CD14-positive monocyte (primary cell): Measurements from ENCODE around the gene LCE1F. TPM values are rescaled to one million over a fixed set of nuclear protein-coding genes. Genes with fewer than 3 reads are reported as not detected.

Experiments used
- DNase-seq, 3 donors: peaks; one replicate each; pipeline ENCODE4 v3.0.0-alpha.2; 2011 to 2022
- H2AFZ ChIP-seq: 2 replicates; pipeline ENCODE4 v1.6.0; 2012; ENCODE audit warnings: mild to moderate bottlenecking, low read depth, low read length, inconsistent platforms; ENCODE audit not compliant: insufficient read depth, poor library complexity, severe bottlenecking
- H3K27ac ChIP-seq, 2 donors: 1 replicate in 1 of 2; 2 replicates in 1 of 2; pipeline ENCODE4 v1.5.1; 2012 to 2013; ENCODE audit warnings: low read length in 2 of 2, control low read depth in 1 of 2, inconsistent platforms in 1 of 2, low read depth in 1 of 2, mild to moderate bottlenecking in 1 of 2
- H3K27me3 ChIP-seq, 2 donors: one replicate each; pipeline versions ENCODE4 v1.6.0 to v1.6.1; 2011 to 2013; ENCODE audit warnings: low read length in 2 of 2; ENCODE audit not compliant: control insufficient read depth in 2 of 2, insufficient read depth in 2 of 2
- H3K36me3 ChIP-seq, 2 donors: replicated peaks in 1 of 2; 1 replicate in 1 of 2; 2 replicates in 1 of 2; pipeline versions ENCODE4 v1.5.1 to v1.6.1; 2012 to 2013; ENCODE audit warnings: low read length in 2 of 2, control low read depth in 1 of 2, inconsistent platforms in 1 of 2, mild to moderate bottlenecking in 1 of 2; ENCODE audit not compliant: insufficient read depth in 2 of 2, control insufficient read depth in 1 of 2
- H3K4me1 ChIP-seq, 2 donors: 1 replicate in 1 of 2; 2 replicates in 1 of 2; pipeline versions ENCODE4 v1.5.1 to v1.6.1; 2012 to 2013; ENCODE audit warnings: low read length in 2 of 2, control low read depth in 1 of 2, inconsistent platforms in 1 of 2, mild to moderate bottlenecking in 1 of 2, moderate library complexity in 1 of 2; ENCODE audit not compliant: insufficient read depth in 2 of 2, control insufficient read depth in 1 of 2
- H3K4me2 ChIP-seq: replicated peaks from 2 replicates; pipeline ENCODE3; 2012; ENCODE audit warnings: low read length, moderate library complexity, mild to moderate bottlenecking; ENCODE audit not compliant: poor library complexity, severe bottlenecking; ENCODE audit errors: extremely low read depth
- H3K4me3 ChIP-seq, 3 experiments: fragments of 200-600 bp in 1 of 3; sonication (generic) in 1 of 3; replicated peaks in 1 of 3; 1 replicate in 2 of 3; 2 replicates in 1 of 3; pipeline ENCODE4 v1.5.1; 2011 to 2013; ENCODE audit warnings: low read length in 3 of 3, mild to moderate bottlenecking in 3 of 3, control low read depth in 2 of 3, low read depth in 2 of 3, inconsistent platforms in 1 of 3, moderate library complexity in 1 of 3
- H3K79me2 ChIP-seq: 2 replicates; pipeline ENCODE4 v1.6.0; 2012; ENCODE audit warnings: mild to moderate bottlenecking, control low read depth, inconsistent platforms, low read length, moderate library complexity; ENCODE audit not compliant: insufficient read depth
- H3K9ac ChIP-seq: 2 replicates; pipeline ENCODE4 v1.6.0; 2017; ENCODE audit warnings: low read length, mild to moderate bottlenecking; ENCODE audit not compliant: insufficient read depth, poor library complexity, severe bottlenecking
- H3K9me3 ChIP-seq, 2 donors: replicated peaks in 1 of 2; 1 replicate in 1 of 2; 2 replicates in 1 of 2; pipeline versions ENCODE4 v1.5.1 to v1.6.1; 2012 to 2013; ENCODE audit warnings: low read length in 2 of 2, control low read depth in 1 of 2; ENCODE audit not compliant: control insufficient read depth in 1 of 2, insufficient read depth in 1 of 2
- H4K20me1 ChIP-seq: 2 replicates; pipeline ENCODE4 v1.6.0; 2012; ENCODE audit warnings: mild to moderate bottlenecking, low read length, control low read depth, moderate library complexity; ENCODE audit not compliant: insufficient read depth
- H3K27ac Mint-ChIP-seq, 7 donors: one replicate each; pipeline ENCODE4 v1.8.0; 2020; ENCODE audit warnings: mild to moderate bottlenecking in 7 of 7, mixed read lengths in 7 of 7, moderate library complexity in 6 of 7, inconsistent platforms in 2 of 7
- H3K27me3 Mint-ChIP-seq, 3 donors: one replicate each; pipeline ENCODE4 v1.8.0; 2021 to 2022; ENCODE audit warnings: low read depth in 3 of 3, mild to moderate bottlenecking in 3 of 3, mixed read lengths in 3 of 3, moderate library complexity in 3 of 3, inconsistent platforms in 1 of 3
- H3K36me3 Mint-ChIP-seq, 2 donors: one replicate each; pipeline ENCODE4 v1.8.0; 2020; ENCODE audit warnings: mixed read lengths in 2 of 2, inconsistent platforms in 1 of 2, mild to moderate bottlenecking in 1 of 2
- H3K4me1 Mint-ChIP-seq: one replicate; pipeline ENCODE4 v1.8.0; 2020; ENCODE audit warnings: mild to moderate bottlenecking, mixed read lengths
- H3K4me3 Mint-ChIP-seq, 2 donors: one replicate each; pipeline ENCODE4 v1.8.0; 2020; ENCODE audit warnings: mild to moderate bottlenecking in 2 of 2, mixed read lengths in 2 of 2, moderate library complexity in 1 of 2
- H3K9me3 Mint-ChIP-seq, 7 donors: one replicate each; pipeline ENCODE4 v1.8.0; 2020 to 2022; ENCODE audit warnings: mixed read lengths in 7 of 7, mild to moderate bottlenecking in 6 of 7, moderate library complexity in 6 of 7, inconsistent platforms in 2 of 7
- WGBS: methylation state at CpG from one replicate; pipeline ENCODE4 v1.1.5; 2013; ENCODE audit warnings: missing lambda C conversion rate; ENCODE audit not compliant: insufficient coverage; 5-methylcytosine and 5-hydroxymethylcytosine counted together
- intact Hi-C, 2 donors: fragments of 100-400 bp; cut with micrococcal nuclease; formaldehyde crosslinking; loops; one replicate each; pipeline versions ENCODE4 v1.15.0 to v1.15.1; 2023
- polyA minus RNA-seq: library from RNA; depleted of rRNA, polyadenylated mRNA; stranded (reverse); fragments of >200 nt; gene quantifications from 2 replicates; pipeline ENCODE4 v1.2.3, GENCODE V29; 2012
- polyA plus RNA-seq, 3 donors: library from polyadenylated mRNA; depleted of rRNA in 1 of 3; unstranded in 2 of 3; stranded (reverse) in 1 of 3; fragments of 300-500 nt in 2 of 3; fragments of >200 nt in 1 of 3; fragmentation: Illumina TruSeq in 2 of 3; gene quantifications; 1 replicate in 2 of 3; 2 replicates in 1 of 3; pipeline ENCODE4 v1.2.3, GENCODE V29; 2012 to 2021
- total RNA-seq, 12 experiments: library from RNA in 1 of 12; stranded (reverse) in 1 of 12; fragments of 120-200 nt in 1 of 12; gene quantifications; one replicate each; pipeline ENCODE4 v1.2.4 and lab custom pipeline; 2013 to 2026; ENCODE audit warnings: mixed read lengths in 6 of 12, inconsistent platforms in 1 of 12
- TF ChIP-seq, protein P1 (sequence below): fragments of 200-600 bp; IDR thresholded peaks from one replicate; pipeline ENCODE4 v1.8.0; 2022; ENCODE audit warnings: antibody characterized with exemption, mild to moderate bottlenecking

LCE1F gene, protein sequence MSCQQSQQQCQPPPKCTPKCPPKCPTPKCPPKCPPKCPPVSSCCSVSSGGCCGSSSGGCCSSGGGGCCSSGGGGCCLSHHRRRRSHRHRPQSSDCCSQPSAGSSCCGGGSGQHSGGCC
- total RNA-seq (2013) = not detected
- not detected for polyA plus RNA-seq
- polyA minus RNA-seq = not detected in 2 replicates
- total RNA-seq (lab: John Stamatoyannopoulos, UW) = 0 reads per million in 11 experiments

DNA sequence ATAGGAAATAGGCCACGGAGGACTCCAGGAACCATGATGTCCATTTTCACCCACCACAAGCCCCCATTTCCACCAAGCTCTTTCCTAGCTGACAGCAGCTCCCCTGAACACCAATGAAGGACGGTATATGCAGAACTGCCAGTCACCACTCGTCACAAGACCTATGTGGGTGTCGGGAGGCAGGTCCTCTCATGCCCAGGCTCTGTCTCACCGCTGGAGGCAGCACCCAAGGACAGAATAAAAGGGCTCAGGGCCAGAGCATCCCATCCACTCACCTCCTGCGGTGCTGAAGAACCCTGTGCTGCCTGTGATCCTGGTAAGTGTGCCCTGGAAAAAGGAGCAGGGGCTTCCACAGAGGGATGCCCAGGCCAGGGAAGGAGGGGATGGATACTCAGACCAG is at the start of gene LCE1F:
TSS of gene LCE1F (plus strand) at position 266 of the 400 bp plus-strand sequence. CDS start 1,232 bp downstream, outside the sequence.
- Histone ChIP-seq H3K4me1 (no peaks in the 10 kb centered on the region), H3K9me3 (no peaks in the 10 kb centered on the region), H3K79me2 (no peaks in the 10 kb centered on the region), H3K27ac (no peak within 1 kb of the TSS), H2AFZ (no peak within 1 kb of the TSS), H3K36me3 (no peaks in the 10 kb centered on the region), H3K27me3 (no peaks in the 10 kb centered on the region), H3K4me2 (no peak within 1 kb of the TSS), H3K4me3 (no peak within 1 kb of the TSS), H3K9ac (no peak within 1 kb of the TSS), H4K20me1 (no peaks in the 10 kb centered on the region)
- Mint-ChIP-seq H3K9me3 (peaks cover 2 to 10% (median 7%) of the 10 kb centered on the region in 7 donors), H3K4me3 (no peak within 1 kb of the TSS), H3K4me1 (no peaks in the 10 kb centered on the region), H3K27me3 (peaks cover 4 to 13% (median 10%) of the 10 kb centered on the region in 3 donors), H3K36me3 (no peaks in the 10 kb centered on the region), H3K27ac (no peak within 1 kb of the TSS)
- TF ChIP-seq, protein P1, sequence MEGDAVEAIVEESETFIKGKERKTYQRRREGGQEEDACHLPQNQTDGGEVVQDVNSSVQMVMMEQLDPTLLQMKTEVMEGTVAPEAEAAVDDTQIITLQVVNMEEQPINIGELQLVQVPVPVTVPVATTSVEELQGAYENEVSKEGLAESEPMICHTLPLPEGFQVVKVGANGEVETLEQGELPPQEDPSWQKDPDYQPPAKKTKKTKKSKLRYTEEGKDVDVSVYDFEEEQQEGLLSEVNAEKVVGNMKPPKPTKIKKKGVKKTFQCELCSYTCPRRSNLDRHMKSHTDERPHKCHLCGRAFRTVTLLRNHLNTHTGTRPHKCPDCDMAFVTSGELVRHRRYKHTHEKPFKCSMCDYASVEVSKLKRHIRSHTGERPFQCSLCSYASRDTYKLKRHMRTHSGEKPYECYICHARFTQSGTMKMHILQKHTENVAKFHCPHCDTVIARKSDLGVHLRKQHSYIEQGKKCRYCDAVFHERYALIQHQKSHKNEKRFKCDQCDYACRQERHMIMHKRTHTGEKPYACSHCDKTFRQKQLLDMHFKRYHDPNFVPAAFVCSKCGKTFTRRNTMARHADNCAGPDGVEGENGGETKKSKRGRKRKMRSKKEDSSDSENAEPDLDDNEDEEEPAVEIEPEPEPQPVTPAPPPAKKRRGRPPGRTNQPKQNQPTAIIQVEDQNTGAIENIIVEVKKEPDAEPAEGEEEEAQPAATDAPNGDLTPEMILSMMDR = no peak
- 90% methylated on average over 3 of the region's 6 CpGs for WGBS
- DNase-seq = no peak
- intact Hi-C loops = no loop called here

DNA sequence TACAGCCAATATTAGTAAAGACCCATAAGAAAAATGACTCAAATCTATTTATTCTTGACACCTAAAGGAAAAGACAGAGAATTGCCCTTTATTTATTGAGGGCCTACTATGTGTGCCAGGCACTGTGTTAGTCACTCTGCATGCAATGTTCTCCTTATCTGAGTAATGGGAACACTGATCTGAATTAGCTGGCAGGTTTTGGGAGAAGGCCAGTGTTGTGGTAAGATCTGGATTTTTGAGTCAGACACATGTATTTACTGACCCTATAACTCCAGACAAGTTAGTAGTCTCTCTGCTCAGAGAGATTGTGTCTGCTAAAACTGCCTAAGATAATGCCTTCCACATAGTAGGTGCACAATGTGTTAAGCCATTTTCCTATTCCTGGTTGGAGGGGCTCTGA is 49.7 kb upstream of the LCE1F start:
- Mint-ChIP-seq H3K9me3 (no peaks in the 10 kb centered on the region), H3K27me3 (peaks cover 3 to 13% (median 9%) of the 10 kb centered on the region in 3 donors)
- no peak overlapping the region for H3K9ac ChIP-seq

More for the DNA sequence above, 49.7 kb upstream of the LCE1F start:
- H3K9me3 ChIP-seq = no peaks in the 10 kb centered on the region
- no peak overlapping the region for H3K27ac ChIP-seq
- no peak overlapping the region for H2AFZ ChIP-seq
- H3K36me3 ChIP-seq = no peaks in the 10 kb centered on the region
- no peak overlapping the region for H3K4me2 ChIP-seq
- no peaks in the 10 kb centered on the region for H3K4me1 ChIP-seq
- no peaks in the 10 kb centered on the region for H4K20me1 ChIP-seq
- no peak overlapping the region for H3K27ac Mint-ChIP-seq
- H3K4me3 ChIP-seq = no peak overlapping the region
- H3K27me3 ChIP-seq = no peaks in the 10 kb centered on the region
- no peaks in the 10 kb centered on the region for H3K36me3 Mint-ChIP-seq
- H3K4me1 Mint-ChIP-seq = no peaks in the 10 kb centered on the region
- no peak overlapping the region for H3K4me3 Mint-ChIP-seq
- H3K79me2 ChIP-seq = no peaks in the 10 kb centered on the region
- no peak for DNase-seq
- TF ChIP-seq, protein P1 = no peak
- intact Hi-C loops = no loop called here
